ENCODE data around the gene CCR6.
"Not testable (repeated sequence)": the region's sequence is repeated elsewhere in the genome, so short reads cannot be mapped to it uniquely, and the experiment has no call there.

CCR6 gene

GRCh38 chr6:167122827-167123657 lies at the start of gene CCR6:
CCR6 (plus strand) TSS chr6:167123096; CDS start chr6:167136135, 13,039 bp downstream.
- in situ Hi-C loops (cut with MboI; ENCODE audit: low sequenced_read_pairs) = no loop called here

- in situ Hi-C loops (cut with MboI; ENCODE audit: low sequenced_read_pairs) = no loop called here
These were observed 49.1 kb upstream of the CCR6 start for GRCh38 chr6:167073679-167074274.

GRCh38 chr6:167077241-167077932 lies 45.5 kb upstream of the CCR6 start:
- in situ Hi-C loops (cut with MboI; ENCODE audit: low sequenced_read_pairs) = no loop called here

GRCh38 chr6:167078745-167079144 lies 44.2 kb upstream of the CCR6 start:
- in situ Hi-C loops (cut with MboI; ENCODE audit: low sequenced_read_pairs) = no loop called here

- in situ Hi-C loops (cut with MboI; ENCODE audit: low sequenced_read_pairs) = no loop called here
These were observed 43.0 kb upstream of the CCR6 start for GRCh38 chr6:167079853-167080297.

GRCh38 chr6:167087857-167088354 lies 35.0 kb upstream of the CCR6 start:
- in situ Hi-C loops (cut with MboI; ENCODE audit: low sequenced_read_pairs) = no loop called here

- in situ Hi-C loops (cut with MboI; ENCODE audit: low sequenced_read_pairs) = not testable (repeated sequence)
These were observed 34.2 kb upstream of the CCR6 start for GRCh38 chr6:167088741-167089140.

- in situ Hi-C loops (cut with MboI; ENCODE audit: low sequenced_read_pairs) = no loop called here
These were observed 33.4 kb upstream of the CCR6 start for GRCh38 chr6:167089243-167090142.

- in situ Hi-C loops (cut with MboI; ENCODE audit: low sequenced_read_pairs) = no loop called here
These were observed 32.7 kb upstream of the CCR6 start for GRCh38 chr6:167090171-167090570.

GRCh38 chr6:167091026-167091804 lies 31.7 kb upstream of the CCR6 start:
- in situ Hi-C loops (cut with MboI; ENCODE audit: low sequenced_read_pairs) = no loop called here

- in situ Hi-C loops (cut with MboI; ENCODE audit: low sequenced_read_pairs) = no loop called here
These were observed 31.1 kb upstream of the CCR6 start for GRCh38 chr6:167091805-167092107.

- in situ Hi-C loops (cut with MboI; ENCODE audit: low sequenced_read_pairs) = no loop called here
These were observed 30.1 kb upstream of the CCR6 start for GRCh38 chr6:167092672-167093339.

- in situ Hi-C loops (cut with MboI; ENCODE audit: low sequenced_read_pairs) = no loop called here
These were observed 29.4 kb upstream of the CCR6 start for GRCh38 chr6:167093406-167093921.

GRCh38 chr6:167093922-167094432 lies 28.9 kb upstream of the CCR6 start:
- in situ Hi-C loops (cut with MboI; ENCODE audit: low sequenced_read_pairs) = no loop called here

GRCh38 chr6:167094436-167094819 lies 28.5 kb upstream of the CCR6 start:
- in situ Hi-C loops (cut with MboI; ENCODE audit: low sequenced_read_pairs) = no loop called here

GRCh38 chr6:167094820-167095637 lies 27.9 kb upstream of the CCR6 start:
- in situ Hi-C loops (cut with MboI; ENCODE audit: low sequenced_read_pairs) = no loop called here

- in situ Hi-C loops (cut with MboI; ENCODE audit: low sequenced_read_pairs) = no loop called here
These were observed 27.0 kb upstream of the CCR6 start for GRCh38 chr6:167095888-167096287.

- in situ Hi-C loops (cut with MboI; ENCODE audit: low sequenced_read_pairs) = no loop called here
These were observed 25.9 kb upstream of the CCR6 start for GRCh38 chr6:167096991-167097390.
